GDM1 (cell line): ENCODE results near the gene ZNF605.
"Not testable (repeated sequence)": the region's sequence is repeated elsewhere in the genome, so short reads cannot be mapped to it uniquely, and the experiment has no call there.

Experiments
- DNase-seq: peaks from one replicate; lab custom pipeline; 2025; lab: John Stamatoyannopoulos, UW

The ZNF605 gene

DNA sequence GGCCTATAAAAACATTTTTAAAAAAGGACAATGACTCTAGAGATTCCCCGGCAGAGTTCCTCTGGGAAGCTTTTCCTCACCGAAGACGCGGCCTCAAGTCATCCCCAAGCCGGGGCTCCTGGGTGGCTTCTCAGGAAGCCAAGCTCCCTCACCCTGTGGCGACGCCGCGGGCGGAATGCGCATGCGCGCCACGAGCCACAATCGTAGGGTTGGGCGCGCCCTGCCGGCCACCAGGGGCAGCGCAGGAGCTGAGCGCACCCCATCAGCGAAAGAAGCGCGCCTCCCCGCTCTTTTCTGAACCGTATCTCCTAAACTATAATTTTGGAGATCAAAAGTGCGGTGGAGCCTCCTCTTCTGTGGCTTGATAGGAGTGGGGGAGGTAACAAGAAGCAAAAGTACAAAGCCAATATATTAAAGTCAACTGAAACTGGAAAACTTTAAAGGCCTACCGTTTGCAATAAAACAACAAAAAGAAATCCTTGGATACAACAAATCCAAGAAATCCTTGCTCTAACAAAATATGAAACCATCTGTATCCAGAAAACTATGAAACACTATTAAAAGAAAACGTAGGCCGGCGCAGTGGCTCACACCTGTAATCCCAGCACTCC lies 51.3 kb downstream of the ZNF605 start:
- DNase-seq, result no peak

DNA sequence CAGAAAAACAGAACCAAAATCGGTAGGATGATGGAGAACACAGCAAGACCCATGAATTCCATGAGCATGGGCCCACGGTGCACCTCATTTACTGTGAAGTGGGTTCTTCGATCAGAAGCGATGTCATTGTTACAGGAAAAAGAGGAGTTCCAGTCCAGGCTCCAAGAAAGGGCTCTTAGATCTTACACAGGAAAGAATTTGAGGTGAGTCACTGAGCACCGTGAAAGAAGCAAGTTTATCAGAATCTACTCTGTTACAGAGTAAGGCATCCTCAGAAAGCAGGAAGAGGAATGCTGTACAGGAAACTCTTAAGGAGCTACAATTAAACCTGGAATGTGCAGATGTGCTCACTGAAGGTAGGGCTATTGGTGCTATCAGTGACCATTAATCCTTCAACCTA lies 57.1 kb downstream of the ZNF605 start:
- no peak for DNase-seq

DNA sequence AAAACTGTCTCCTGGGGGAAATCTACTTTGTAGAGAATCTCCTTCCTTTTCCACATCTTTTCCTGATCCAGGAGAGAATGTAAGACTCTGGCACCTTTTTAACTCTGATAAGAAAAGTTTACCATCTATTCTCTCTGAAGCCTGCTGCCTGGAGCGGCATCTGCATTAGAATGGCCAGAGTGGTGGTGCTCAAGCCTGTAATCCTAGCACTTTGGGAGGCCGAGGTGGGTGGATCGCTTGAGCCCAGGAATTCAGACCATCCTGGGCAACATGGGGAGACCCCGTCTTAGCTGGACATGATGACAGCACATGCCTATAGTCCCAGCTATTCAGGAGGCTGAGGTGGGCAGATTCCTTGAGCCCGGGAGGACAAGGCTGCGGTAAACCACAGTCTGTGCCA lies 67.3 kb downstream of the ZNF605 start:
- no peak for DNase-seq

DNA sequence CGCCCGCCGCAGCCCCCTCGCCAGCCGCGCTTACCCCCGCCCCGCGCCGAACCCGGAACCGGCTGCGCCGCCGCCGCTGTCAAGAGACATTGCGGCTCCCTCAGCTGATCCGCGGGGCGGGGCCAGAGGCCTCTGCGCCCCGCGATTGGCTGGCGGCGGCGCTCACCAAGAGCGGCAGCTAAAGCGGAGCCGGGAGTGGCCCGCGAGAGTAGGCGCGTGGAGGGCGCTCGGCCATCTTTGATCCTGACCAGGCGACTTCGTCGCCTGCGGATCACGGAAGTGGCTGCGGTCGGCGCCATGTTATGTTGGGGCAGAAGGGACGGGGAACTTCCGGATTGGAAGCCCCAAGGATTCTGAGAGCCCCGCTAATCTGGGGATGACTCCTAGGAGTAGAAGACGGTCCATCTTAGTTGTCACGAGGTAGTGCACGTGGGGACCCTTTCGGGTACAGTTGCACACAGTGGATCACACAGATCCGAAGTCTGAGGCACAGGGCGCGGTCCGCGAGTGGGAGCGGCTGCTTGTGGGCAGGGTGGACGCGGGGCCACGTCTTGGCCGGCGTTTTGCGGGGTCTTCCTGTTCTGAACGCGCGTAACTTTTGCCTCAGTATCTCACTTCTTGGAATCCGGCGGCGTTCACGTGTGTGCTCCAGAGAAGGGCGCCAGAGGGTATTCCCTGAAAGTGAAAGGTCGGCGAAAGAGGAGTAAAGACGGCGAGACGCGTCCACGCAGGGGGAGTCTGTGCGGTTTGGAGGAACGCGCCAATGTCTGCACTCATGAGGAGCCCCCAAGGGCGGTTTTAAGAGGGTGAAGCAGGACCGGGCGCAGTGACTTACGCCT lies 68.4 kb downstream of the ZNF605 start, which contains the start of gene CHFR:
Gene CHFR (minus strand): TSS at position 93 of the 839 bp plus-strand sequence. CDS start 277 bp downstream, outside the sequence.
- no peak for DNase-seq

DNA sequence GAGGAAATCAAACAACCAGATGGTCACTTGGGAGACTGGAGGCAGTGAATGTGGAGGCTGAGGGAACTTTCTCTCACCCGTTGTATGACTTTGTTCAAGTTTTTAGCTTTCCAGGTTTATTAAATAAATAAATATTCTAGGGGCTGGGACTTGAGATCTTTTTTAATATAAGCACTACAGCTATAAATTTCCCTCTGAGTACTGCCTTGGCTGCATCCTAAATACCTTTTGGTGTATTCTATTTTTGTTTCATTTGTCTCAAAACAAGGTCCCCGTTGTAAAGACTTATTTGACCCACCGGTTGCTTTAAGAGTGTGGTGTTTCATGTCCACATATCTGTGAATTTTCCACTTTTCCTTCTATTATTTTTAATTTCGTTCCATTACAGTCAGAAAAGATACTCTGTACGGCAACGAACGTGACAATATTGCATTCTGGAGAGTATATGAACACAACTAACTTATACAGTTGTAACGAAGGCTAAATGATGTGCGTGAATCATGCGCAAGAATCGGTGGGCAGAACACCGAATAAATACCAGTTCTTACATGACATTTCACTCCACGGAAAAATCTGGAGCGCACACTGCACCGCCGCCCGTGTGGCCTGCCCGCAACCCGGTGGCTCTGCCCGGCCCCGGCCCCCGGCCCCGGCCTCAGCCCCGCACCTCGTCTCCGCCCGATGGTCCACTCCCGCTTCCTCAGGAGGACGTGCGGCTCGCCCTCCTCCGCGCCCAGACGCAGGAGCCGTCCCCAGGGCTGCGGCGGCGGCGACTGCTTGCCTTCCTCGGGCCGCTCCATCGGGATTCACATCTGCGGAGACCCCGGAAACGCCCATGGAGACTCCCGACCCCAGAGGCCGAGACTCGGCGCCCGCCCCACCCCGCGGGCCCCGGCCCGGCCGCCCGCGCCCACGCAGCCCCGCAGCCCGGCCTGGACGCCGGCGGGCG lies 69.3 kb downstream of the ZNF605 start:
- DNase-seq, result no peak

DNA sequence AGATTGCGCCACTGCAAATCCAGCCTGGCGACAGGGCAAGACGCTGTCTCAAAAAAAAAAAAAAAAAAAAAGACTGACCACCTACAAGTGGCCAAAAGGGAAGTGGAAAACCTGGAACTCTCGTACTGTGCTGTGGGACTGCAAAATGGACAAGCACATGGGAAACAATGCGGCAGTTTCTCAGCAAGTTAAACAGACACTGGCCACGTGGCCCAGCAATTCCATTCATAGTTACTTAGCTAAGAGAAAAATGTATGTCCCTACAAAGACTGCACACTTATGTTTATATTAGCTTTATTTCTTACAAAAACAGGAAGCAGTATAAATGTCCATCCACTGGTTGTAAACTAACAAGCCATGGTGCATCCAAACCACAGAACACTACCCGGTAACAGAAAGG lies 74.3 kb downstream of the ZNF605 start:
- DNase-seq, result no peak

DNA sequence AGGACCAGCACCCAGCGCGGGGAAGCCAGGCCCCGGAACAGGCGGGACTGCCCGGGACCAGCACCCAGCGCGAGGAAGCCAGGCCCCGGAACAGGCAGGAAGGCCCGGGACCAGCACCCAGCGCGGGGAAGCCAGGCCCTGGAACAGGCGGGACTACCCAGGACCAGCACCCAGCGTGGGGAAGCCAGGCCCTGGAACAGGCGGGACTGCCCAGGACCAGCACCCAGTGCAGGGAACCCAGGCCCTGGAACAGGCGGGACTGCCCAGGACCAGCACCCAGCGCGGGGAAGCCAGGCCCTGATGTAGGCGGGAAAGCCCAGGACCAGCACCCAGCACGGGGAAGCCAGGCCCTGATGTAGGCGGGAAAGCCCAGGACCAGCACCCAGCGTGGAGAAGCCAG lies 81.5 kb downstream of the ZNF605 start:
- DNase-seq, result not testable (repeated sequence)

DNA sequence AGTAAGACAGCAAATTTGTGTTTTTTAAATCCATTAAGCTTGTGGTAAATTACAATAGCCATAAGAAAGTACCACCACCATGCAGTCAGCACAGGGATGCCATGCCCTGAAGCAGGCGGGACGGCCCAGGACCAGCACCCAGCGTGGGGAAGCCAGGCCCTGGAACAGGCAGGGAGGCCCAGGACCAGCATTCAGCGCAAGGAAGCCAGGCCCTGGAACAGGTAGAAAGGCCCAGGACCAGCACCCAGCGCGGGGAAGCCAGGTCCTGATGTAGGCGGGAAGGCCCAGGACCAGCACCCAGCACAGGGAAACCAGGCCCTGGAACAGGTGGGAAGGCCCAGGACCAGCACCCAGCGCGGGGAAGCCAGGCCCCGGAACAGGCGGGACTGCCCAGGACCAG lies 81.9 kb downstream of the ZNF605 start:
- no peak for DNase-seq

DNA sequence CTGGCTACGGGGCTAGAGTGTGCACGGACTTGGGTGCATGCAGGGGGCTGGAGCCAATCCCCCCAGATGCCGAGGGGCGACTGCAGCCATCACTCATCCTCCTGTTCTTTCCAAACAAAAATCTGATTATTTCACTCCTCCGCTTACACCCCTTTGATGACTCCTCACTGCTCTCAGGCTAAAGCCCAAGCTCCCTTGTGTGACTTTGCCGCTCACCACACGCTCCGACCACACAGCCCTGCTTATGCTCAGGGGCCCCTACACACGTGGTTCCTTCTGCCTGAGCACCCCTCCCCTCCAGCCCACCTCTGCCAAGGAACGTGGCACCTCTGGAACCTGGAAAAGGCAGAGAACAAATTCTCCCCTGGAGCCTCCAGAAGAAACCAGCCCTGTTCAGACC lies 82.4 kb downstream of the ZNF605 start:
- no peak for DNase-seq

DNA sequence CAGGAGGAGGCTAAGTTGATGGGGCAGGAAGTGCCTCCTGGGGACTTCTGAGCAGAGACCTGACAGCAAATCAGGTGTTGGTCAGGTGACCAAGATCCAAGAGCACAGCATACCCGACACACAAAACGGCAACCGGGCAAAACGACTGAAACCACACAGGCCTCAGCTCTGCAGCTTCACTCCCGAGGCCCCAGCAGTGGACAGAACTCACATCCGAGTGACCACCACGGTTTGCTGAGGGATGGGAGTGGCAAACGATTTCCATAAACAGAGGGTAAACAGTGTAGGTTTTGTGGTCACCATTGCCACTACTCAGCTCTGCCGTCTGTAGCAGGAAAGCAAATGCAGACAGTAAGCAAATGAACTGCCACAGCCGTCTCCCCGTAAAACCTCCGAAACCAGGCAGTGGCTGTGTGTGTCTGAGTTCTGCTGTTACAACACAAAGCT lies 83.1 kb downstream of the ZNF605 start:
- DNase-seq, result no peak

DNA sequence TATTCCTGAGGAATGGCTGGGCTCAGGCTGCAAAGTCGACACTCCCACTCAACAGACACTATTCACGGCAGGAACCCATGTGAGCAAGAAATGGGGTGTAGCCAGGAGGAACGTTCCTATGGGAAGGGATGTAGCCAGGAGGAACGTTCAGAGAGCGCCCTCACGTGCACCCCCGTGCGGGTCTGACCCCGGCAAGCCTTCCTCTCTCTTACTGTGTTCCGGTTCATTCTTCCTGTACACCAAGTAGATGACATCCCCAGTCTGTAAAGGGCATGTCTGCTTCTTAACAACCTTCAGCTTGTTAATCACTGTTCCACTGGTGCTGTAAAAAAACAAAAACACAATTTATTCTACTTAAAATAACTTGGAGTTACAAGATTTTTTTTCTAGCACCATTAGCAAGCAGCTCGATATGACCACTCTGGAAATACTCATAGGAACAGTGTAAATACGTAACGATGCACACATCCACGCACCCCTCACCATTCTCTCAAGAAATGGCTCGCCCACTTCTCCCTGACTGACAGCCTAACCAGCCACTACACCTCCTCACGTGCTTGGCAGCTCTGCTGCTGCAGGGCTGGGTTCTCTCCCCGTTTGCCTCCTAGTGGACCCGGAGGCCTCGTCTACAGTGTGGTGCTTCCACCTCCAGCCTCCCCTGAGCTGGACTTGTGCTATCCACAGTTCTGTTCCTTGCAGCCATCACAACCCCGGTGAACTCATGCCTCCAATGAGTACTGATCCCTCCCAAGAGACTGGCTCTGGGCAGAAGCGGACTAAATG lies 83.8 kb downstream of the ZNF605 start:
- no peak for DNase-seq

DNA sequence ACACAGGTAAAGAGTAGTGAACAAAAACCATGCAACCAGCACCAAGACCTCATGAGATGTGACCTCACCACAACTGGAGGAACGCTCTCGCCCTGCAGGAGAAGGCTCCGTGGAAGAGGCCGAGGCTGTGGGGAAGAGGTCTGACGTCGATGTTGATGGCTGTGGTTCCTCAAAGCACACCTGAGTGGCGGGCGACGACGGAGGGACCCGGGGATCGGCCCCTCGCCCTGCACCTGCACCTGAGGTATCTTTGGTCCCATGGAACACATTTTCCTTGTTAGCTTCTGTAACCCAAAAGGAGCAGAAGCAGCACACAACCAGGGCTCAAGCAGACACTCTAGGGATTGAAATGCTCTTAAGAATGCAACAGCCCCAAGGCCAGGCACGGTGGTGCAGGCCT lies 86.6 kb downstream of the ZNF605 start:
- DNase-seq, result no peak
